GM11168 (cell line): ENCODE results near the gene NEU2.

Experiments used
- in situ Hi-C: fragments of 300-500 bp; cut with MboI; formaldehyde crosslinking; loops from one replicate; pipeline ENCODE4 v1.12.0; 2022; ENCODE audit warnings: low sequenced_read_pairs; ENCODE audit not compliant: unreplicated experiment

NEU2 gene

GRCh38 chr2:233072838-233073237 is 40.4 kb downstream of the NEU2 start:
- in situ Hi-C loops, result no loop called here

- in situ Hi-C loops, result no loop called here
Observed at GRCh38 chr2:233074106-233074505, 41.6 kb downstream of the NEU2 start.

GRCh38 chr2:233075141-233075965 is 42.9 kb downstream of the NEU2 start:
- in situ Hi-C loops, result no loop called here

- in situ Hi-C loops, result no loop called here
Observed at GRCh38 chr2:233075966-233076339, 43.5 kb downstream of the NEU2 start.

- in situ Hi-C loops, result no loop called here
Observed at GRCh38 chr2:233076749-233077148, 44.3 kb downstream of the NEU2 start.

GRCh38 chr2:233079473-233079877 is 47.0 kb downstream of the NEU2 start:
- in situ Hi-C loops, result no loop called here

GRCh38 chr2:233079953-233080835 is 47.7 kb downstream of the NEU2 start:
- in situ Hi-C loops, result no loop called here

GRCh38 chr2:233080836-233081229 is 48.4 kb downstream of the NEU2 start:
- in situ Hi-C loops, result no loop called here

GRCh38 chr2:233081232-233081730 is 48.8 kb downstream of the NEU2 start:
- in situ Hi-C loops, result no loop called here

GRCh38 chr2:233081731-233082221 is 49.3 kb downstream of the NEU2 start:
- in situ Hi-C loops, result no loop called here

- in situ Hi-C loops, result no loop called here
Observed at GRCh38 chr2:233082222-233082930, 49.9 kb downstream of the NEU2 start.

GRCh38 chr2:233082931-233083755 is 50.7 kb downstream of the NEU2 start:
- in situ Hi-C loops, result no loop called here

- in situ Hi-C loops, result no loop called here
Observed at GRCh38 chr2:233083782-233084181, 51.3 kb downstream of the NEU2 start.

GRCh38 chr2:233084488-233084887 is 52.0 kb downstream of the NEU2 start:
- in situ Hi-C loops, result no loop called here
